K562 (cell line): ENCODE measurements around the gene ARFIP2. TPM values are rescaled to one million over a fixed set of nuclear protein-coding genes. Genes with fewer than 3 reads are reported as not detected.

ENCODE experiments used
- ATAC-seq: fragments of 200-7000 bp; cut with Tn5 transposase; 3 replicates; pipeline ENCODE4 v1.9.1; 2020; ENCODE audit warnings: moderate library complexity
- BruUV-seq: library from RNA; stranded (reverse); fragments of 400-500 nt; replicated peaks from 2 replicates; lab custom pipeline; 2021; lab: Mats Ljungman, UMichigan
- CTCF ChIA-PET: fragments of 300-600 bp; formaldehyde crosslinking; extraction: SDS; loops from one replicate; lab custom pipeline; 2021; ENCODE audit warnings: low intra/inter-chr PET ratio; lab: Yijun Ruan, JAX
- POLR2A ChIA-PET: fragments of 300-600, 350-650 bp; sonication (Branson Sonifier 250); formaldehyde crosslinking; extraction: SDS; loops from one replicate; lab custom pipeline; 2021; ENCODE audit warnings: antibody characterized with exemption, inconsistent platforms; lab: Yijun Ruan, JAX
- DNase-seq, 4 experiments: peaks; one replicate each; pipeline versions ENCODE4 v3.0.0 to v3.0.0-alpha.2; 2011 to 2018; ENCODE audit warnings: low spot score in 3 of 4, mixed read lengths in 3 of 4; ENCODE audit errors: extremely low read depth in 1 of 4
- FAIRE-seq: peaks from 2 replicates; lab custom pipeline; 2011; peaks lifted over from hg19 to GRCh38; lab: Jason Lieb, UNC
- H2AFZ ChIP-seq: 2 replicates; pipeline ENCODE4 v1.6.0; 2011; ENCODE audit warnings: low read depth, low read length, control low read depth, inconsistent platforms
- H3K27ac ChIP-seq: fragments of 200-600 bp; 3 replicates; pipeline ENCODE4 v1.8.0; 2011; ENCODE audit warnings: low read depth, mild to moderate bottlenecking, control low read depth, inconsistent platforms, low read length, moderate library complexity, mixed read lengths; ENCODE audit errors: extremely low read depth
- H3K27me3 ChIP-seq, 2 experiments: fragments of 300-600 bp in 1 of 2; 2 replicates in 1 of 2; 3 replicates in 1 of 2; pipeline versions ENCODE4 v1.6.0 to v1.8.0; 2011; ENCODE audit warnings: inconsistent platforms in 2 of 2, low read length in 2 of 2, mild to moderate bottlenecking in 1 of 2, mixed read lengths in 1 of 2, moderate library complexity in 1 of 2; ENCODE audit not compliant: control insufficient read depth in 2 of 2, insufficient read depth in 2 of 2
- H3K36me3 ChIP-seq: fragments of 300-600 bp; 3 replicates; pipeline ENCODE4 v1.8.0; 2011; ENCODE audit warnings: mild to moderate bottlenecking, low read length, inconsistent platforms; ENCODE audit not compliant: control insufficient read depth, insufficient read depth
- H3K4me1 ChIP-seq, 2 experiments: fragments of 200-600 bp in 1 of 2; replicated peaks in 1 of 2; 2 replicates in 1 of 2; 3 replicates in 1 of 2; pipeline versions ENCODE4 v1.5.1 to v1.8.0; 2011; ENCODE audit warnings: inconsistent platforms in 2 of 2, low read length in 2 of 2, mild to moderate bottlenecking in 1 of 2, mixed read lengths in 1 of 2, moderate library complexity in 1 of 2; ENCODE audit not compliant: control insufficient read depth in 2 of 2, insufficient read depth in 2 of 2
- H3K4me2 ChIP-seq: 2 replicates; pipeline ENCODE4 v1.6.1; 2011; ENCODE audit warnings: low read length, control low read depth, inconsistent platforms, mixed read lengths; ENCODE audit not compliant: insufficient read depth
- H3K4me3 ChIP-seq: fragments of 200-600 bp; sonication (generic), shearing (Covaris generic); 2 replicates; pipeline ENCODE4 v1.5.1; 2016; ENCODE audit warnings: control low read depth, inconsistent platforms
- H3K79me2 ChIP-seq: fragments of 200-600 bp; 3 replicates; pipeline ENCODE4 v1.8.0; 2011; ENCODE audit warnings: low read length, inconsistent platforms; ENCODE audit not compliant: control insufficient read depth, insufficient read depth
- H3K9ac ChIP-seq, 2 experiments: 2 replicates each; pipeline versions ENCODE4 v1.6.0 to v1.6.1; 2011; ENCODE audit warnings: low read depth in 2 of 2, low read length in 2 of 2, control low read depth in 1 of 2, inconsistent platforms in 1 of 2, mild to moderate bottlenecking in 1 of 2, mixed read lengths in 1 of 2; ENCODE audit not compliant: insufficient read depth in 1 of 2
- H3K9me1 ChIP-seq: one replicate; pipeline ENCODE4 v1.6.0; 2011; ENCODE audit warnings: inconsistent platforms, mild to moderate bottlenecking, low read length, moderate library complexity; ENCODE audit not compliant: control insufficient read depth, insufficient read depth
- H3K9me3 ChIP-seq: replicated peaks from 2 replicates; pipeline ENCODE4 v1.5.1; 2011; ENCODE audit warnings: low read depth, low read length, inconsistent platforms; ENCODE audit not compliant: control insufficient read depth, insufficient read depth
- H4K20me1 ChIP-seq: replicated peaks from 2 replicates; pipeline ENCODE4 v1.6.1; 2011; ENCODE audit warnings: low read length, inconsistent platforms, mixed read lengths; ENCODE audit not compliant: control insufficient read depth, insufficient read depth
- PHF8 ChIP-seq: fragments of 200-600 bp; sonication (generic); IDR thresholded peaks from 2 replicates; pipeline ENCODE4 v1.6.1; 2012; ENCODE audit warnings: mixed run types, mild to moderate bottlenecking, inconsistent platforms, low read length, moderate library complexity, borderline replicate concordance
- SIX5 ChIP-seq, 2 experiments: IDR thresholded peaks; 2 replicates each; pipeline ENCODE4 v1.6.1; 2011; ENCODE audit warnings: low read length in 2 of 2, borderline replicate concordance in 1 of 2, low read depth in 1 of 2, mild to moderate bottlenecking in 1 of 2, moderate library complexity in 1 of 2; ENCODE audit not compliant: insufficient read depth in 1 of 2
- ZC3H11A ChIP-seq: IDR thresholded peaks from 2 replicates; pipeline ENCODE4 v1.6.1; 2012; ENCODE audit warnings: low read depth, low read length, improper control_type of control experiment
- WGBS: fragments of 100-300 bp; shearing (Covaris generic); methylation state at CpG from one replicate; pipeline ENCODE4 v1.1.6; 2016; ENCODE audit warnings: low coverage, mixed read lengths; ENCODE audit not compliant: insufficient coverage; ENCODE audit errors: missing lambda C conversion rate; 5-methylcytosine and 5-hydroxymethylcytosine counted together
- in situ Hi-C: fragments of 300-500 bp; cut with MboI; formaldehyde crosslinking; loops from 4 replicates; pipeline ENCODE4 v1.15.0; 2018; ENCODE audit warnings: inconsistent platforms, mixed read lengths
- intact Hi-C: fragments of 100-400 bp; cut with micrococcal nuclease; formaldehyde crosslinking; loops from 2 replicates; pipeline ENCODE4 v1.14.2; 2022
- polyA plus RNA-seq, 8 experiments: library from polyadenylated mRNA; depleted of rRNA in 4 of 8; stranded (reverse) in 5 of 8; unstranded in 3 of 8; fragments of >200 nt; fragmentation: Nextera tagmentation in 2 of 8; fragmentation: Illumina TruSeq in 1 of 8; extraction: Ambion mirVana in 2 of 8; extraction: Trizol in 1 of 8; gene quantifications; 2 replicates each; pipeline versions ENCODE4 v1.2.1 to v1.2.3, GENCODE V29; 2011 to 2014; ENCODE audit warnings: inconsistent platforms in 1 of 8, missing spikeins in 1 of 8
- total RNA-seq, 7 experiments: library from RNA; depleted of rRNA in 6 of 7; stranded (reverse); fragments of >200 nt in 6 of 7; fragmentation: Illumina TruSeq in 2 of 7; extraction: Trizol in 2 of 7; gene quantifications; 2 replicates each; pipeline versions ENCODE4 v1.2.1 to v1.2.3, GENCODE V29; 2011 to 2021; ENCODE audit warnings: low replicate concordance in 1 of 7

Gene ARFIP2
- total and polyA plus RNA-seq, 9 of the 15 experiments (the other 6 are each of a cell fraction or from before 2014, with no cell fraction given) = 11.8 to 74.1 (median 41.0) TPM

GRCh38 chr11:6469599-6469998, 11.5 kb downstream of the ARFIP2 start:
- FAIRE-seq = no peak
- Histone ChIP-seq H3K27ac (no peak overlapping the region; the same call in 1 of the 3 replicates), H3K9ac (peak overlapping the region in 1 of 2 experiments; percentile 17; a peak in 2 of 4 replicates), H3K4me2 (peak overlapping the region; percentile 54), H3K36me3 (no peaks in the 10 kb centered on the region)
- POLR2A ChIA-PET = interaction anchor here (0.6 to 1.4 kb wide), 5 partner anchors 15 to 91 kb away, joined by 3 to 5 read pairs (median 3); no protein-coding TSS in a partner anchor
- 0 out of 2 replicates have a peak, but pooled peaks have one; percentile 5 for TF ChIP-seq PHF8
- TF ChIP-seq SIX5 (IDR thresholded peaks at IDR 0.05; ENCODE audit: borderline replicate concordance in 1 of 2, insufficient read depth in 1 of 2, low read depth in 1 of 2, low read length in 2 of 2) = no peak
- no peak for TF ChIP-seq ZC3H11A
- TF ChIP-seq, all 486 proteins: peak for 1
- intact Hi-C loops = no loop called here
- Histone ChIP-seq H2AFZ (peak overlapping the region; percentile 89), H3K4me3 (no peak overlapping the region), H3K9me1 (no peaks in the 10 kb centered on the region), H3K4me1 (peaks cover 21 to 22% of the 10 kb centered on the region in 2 experiments; a peak in 4 of 5 replicates), H3K27me3 (no peaks in the 10 kb centered on the region), H3K9me3 (no peaks in the 10 kb centered on the region), H3K79me2 (0 out of 3 replicates have a peak, but pooled peaks cover 3% of the 10 kb centered on the region), H4K20me1 (no peaks in the 10 kb centered on the region)
- in situ Hi-C loops = no loop called here
- CTCF ChIA-PET = no interaction called here
- ATAC-seq = no peak
- no TSS peak for BruUV-seq
- DNase-seq = no peak
- 81% methylated on average over 1 of the region's 1 CpG for WGBS
